ENCODE results near the gene HTRA3.

- TF ChIP-seq YY1 (IDR thresholded peaks at IDR 0.05; ENCODE audit: insufficient read depth, insufficient read length) = no peak
- no peak for TF ChIP-seq ZNF274 (IDR thresholded peaks at IDR 0.05; ENCODE audit: low read depth, low read length)
- TF ChIP-seq SUZ12 (IDR thresholded peaks at IDR 0.05; ENCODE audit: extremely low read depth, insufficient read depth, insufficient read length) = no peak
These were observed 47.9 kb downstream of the HTRA3 start for GRCh38 chr4:8317474-8317873.

Measured in NT2/D1 (cell line).